GDM1 (cell line): ENCODE data around the gene HHAT.
"Not testable (repeated sequence)": the region's sequence is repeated elsewhere in the genome, so short reads cannot be mapped to it uniquely, and the experiment has no call there.

Source experiments
- DNase-seq: peaks from one replicate; lab custom pipeline; 2025; lab: John Stamatoyannopoulos, UW

The HHAT gene

DNA sequence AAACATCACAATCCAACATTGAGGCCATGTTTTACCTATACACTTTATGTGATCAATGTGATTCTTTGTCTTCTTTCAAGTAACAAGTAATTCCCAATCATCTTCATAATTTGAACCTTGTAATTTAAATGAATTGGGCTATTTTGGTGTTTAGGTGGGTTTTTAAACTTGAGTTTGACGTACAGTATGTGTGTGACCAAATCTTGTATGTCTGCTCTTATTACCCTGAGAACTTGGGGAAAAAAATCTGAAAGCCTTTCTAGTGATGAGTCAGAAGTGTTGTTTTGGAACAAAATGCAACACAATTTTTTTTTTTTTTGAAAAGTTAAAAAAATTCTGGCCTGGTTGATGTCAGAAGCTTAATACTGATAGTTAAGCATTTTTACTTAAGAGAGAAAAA is 68.5 kb downstream of the HHAT start:
- DNase-seq: no peak

DNA sequence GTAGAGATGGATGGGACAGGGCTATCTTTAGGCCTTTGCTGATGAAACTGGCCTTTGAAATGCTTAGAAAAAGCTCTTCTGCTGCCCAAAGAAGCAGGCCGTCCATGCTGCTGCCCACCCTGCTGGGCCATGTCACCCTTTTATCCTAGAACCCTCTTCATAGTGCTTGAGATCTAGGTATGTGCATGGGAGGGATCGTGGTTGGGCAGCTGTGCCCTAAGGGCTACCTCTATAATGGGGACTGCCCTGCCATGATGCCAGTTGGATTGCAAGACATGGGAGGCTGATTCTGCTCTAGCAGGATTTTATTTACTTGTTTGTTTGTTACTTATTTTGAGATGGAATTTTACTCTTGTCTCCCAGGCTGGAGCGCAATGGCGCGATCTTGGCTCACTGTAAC is 69.0 kb downstream of the HHAT start:
- no peak for DNase-seq

- no peak for DNase-seq
Measured at GRCh38 chr1:210398466-210398865, 69.8 kb downstream of the HHAT start.

GRCh38 chr1:210400043-210400840 is 71.5 kb downstream of the HHAT start:
- DNase-seq: peak; percentile 43

GRCh38 chr1:210402560-210402959 is 73.9 kb downstream of the HHAT start:
- no peak for DNase-seq

GRCh38 chr1:210405316-210405715 is 76.6 kb downstream of the HHAT start:
- no peak for DNase-seq

DNA sequence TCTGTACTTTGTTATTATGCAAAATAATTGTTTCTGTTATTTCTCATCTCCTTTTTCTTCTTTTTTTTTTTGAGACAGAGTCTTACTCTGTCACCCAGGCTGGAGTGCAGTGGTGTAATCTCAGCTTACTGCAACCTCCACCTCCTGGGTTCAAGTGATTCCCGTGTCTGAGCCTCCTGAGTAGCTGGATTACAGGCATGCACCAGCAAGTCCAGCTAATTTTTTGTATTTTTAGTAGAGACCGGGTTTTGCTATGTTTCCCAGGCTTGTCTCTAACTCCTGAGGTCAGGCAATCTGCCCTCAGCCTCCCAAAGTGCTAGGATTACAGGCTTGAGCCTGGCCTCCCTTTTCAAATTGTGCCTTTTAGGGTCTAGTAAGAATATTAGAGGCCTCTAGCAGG is 77.6 kb downstream of the HHAT start:
- DNase-seq: not testable (repeated sequence)

GRCh38 chr1:210407207-210407886 is 78.6 kb downstream of the HHAT start:
- DNase-seq: peak; percentile 30

DNA sequence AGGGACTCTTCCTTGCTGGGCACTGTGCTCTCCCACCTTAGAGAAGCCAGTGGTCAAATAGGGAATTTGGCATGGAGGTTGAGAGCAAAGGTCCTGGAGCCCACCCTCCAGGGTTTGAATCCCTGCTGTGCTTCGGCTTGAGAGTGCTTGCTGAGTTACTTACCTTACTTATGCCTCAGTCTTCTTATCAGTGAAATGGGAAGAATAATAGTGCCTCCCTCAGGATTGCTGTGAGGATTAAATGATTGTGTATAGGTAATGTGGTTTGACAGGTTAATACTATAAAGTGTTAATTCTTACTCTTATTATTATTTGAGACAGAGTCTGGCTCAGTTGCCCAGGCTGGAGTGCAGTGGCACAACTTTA is 79.2 kb downstream of the HHAT start:
- no peak for DNase-seq

GRCh38 chr1:210412240-210412639 is 83.5 kb downstream of the HHAT start:
- no peak for DNase-seq

- no peak for DNase-seq
Measured at GRCh38 chr1:210413951-210414350, 85.2 kb downstream of the HHAT start.

GRCh38 chr1:210415846-210416448 is 87.2 kb downstream of the HHAT start:
- DNase-seq: no peak

DNA sequence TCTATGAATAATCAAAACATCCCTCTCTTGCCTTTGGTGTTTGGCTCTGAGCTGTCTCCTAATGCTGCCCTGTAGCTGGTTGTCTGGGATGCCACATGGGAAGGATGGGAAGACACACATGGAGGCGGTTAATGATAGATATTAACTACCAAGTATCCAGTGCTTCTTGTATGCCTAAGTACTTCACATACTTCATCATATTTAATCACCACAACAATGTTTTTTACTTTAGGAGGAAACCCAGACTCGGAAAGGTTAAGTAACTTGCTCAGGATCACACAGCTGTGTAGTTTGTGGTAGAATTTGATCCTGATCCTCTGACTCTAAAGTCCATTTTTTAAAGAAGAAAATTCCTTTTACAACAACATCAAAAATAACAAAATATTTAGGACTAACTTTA is 88.0 kb downstream of the HHAT start:
- DNase-seq: no peak

DNA sequence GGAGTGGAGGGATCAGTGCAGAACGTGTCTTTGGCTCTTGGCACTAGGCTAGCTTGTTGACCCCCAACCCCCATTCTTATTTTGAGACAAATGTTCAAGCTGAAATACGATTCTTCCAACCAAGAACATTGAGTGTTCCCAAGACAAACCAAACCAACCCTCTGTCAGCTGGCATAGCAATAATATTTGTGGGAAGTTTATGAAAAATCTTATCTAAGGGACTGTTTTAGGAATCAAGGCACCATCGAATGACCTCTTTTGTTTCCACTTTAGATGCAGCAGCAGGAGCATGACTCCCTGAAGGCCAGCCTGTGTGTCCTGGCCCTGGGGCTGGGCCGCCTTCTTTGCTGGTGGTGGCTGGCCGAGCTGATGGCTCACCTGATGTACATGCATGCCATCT is 89.2 kb downstream of the HHAT start:
- DNase-seq: no peak

DNA sequence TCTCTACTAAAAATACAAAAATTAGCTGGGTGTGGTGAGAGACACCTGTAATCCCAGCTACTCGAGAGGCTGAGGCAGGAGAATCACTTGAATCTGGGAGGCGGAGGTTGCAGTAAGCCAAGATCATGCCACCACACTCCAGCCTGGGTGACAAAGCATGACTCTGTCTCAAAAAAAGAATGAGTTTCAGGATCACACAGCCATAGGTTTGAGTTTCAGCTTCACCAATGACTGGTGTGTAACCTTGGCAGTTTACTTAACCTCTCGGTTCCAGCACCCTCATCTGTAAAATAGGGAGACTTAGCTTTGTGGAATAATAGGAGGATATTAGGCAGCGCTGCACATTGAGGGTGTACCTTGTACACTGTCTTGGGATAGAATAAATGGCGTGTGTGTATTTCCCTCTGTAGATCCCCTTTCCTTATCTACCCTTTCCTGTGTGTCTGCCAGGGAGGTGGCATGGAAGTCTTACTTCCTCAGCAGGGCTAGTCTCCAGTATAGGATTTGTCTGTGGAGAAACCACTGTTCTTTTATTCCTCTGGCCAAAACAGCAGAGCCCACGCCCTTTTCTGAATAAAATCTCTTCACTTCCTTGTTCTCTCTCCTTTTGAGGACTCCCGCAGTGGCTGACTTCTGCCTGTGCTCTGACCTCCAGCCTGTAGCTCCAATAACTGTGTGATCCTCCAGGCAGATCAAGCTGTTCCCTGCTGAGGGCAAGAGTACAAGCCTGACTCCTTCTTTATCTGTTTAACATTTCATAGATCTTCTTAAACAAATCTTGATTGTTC is 90.4 kb downstream of the HHAT start:
- DNase-seq: no peak

- not testable (repeated sequence) for DNase-seq
Measured at GRCh38 chr1:210426696-210427095, 98.0 kb downstream of the HHAT start.

DNA sequence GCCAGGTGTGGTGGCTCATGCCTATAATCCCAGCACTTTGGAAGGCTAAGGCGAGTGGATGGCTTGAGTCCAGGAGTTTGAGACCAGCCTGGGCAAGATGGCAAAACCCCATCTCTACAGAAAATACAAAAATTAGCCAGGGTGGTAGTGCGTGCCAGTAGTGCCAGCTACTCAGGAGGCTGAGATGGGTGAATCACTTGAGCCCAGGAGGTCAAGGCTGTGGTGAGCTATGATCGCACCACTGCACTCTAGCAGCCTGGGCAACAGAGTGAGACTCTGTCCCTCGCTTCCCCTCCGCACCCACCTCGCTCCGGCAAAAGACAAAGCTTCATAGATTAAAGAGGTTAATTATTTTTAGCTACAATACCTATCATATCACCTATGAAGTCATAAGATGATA is 100.0 kb downstream of the HHAT start:
- DNase-seq: no peak

DNA sequence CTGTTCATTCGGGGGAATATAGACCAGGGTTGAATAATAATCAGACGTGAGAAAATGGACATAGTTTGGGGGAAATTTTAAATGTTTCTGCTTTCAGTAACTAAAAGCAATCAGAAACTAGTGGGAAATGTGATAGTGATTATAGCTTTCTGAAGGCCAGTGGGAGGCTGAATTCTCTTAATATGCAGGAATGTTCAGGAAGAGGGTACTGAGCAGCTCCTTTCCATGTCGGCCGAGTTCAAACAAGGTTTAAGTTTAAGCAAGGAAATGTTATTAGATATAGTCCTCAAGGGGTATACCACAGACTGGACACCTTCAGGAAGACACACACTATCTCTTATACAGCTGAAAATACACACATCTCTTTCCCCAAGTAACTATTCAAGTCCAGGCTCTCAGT is 105.5 kb downstream of the HHAT start:
- DNase-seq: no peak

GRCh38 chr1:210437111-210437510 is 108.4 kb downstream of the HHAT start:
- no peak for DNase-seq

- DNase-seq: no peak
Measured at GRCh38 chr1:210437781-210438180, 109.1 kb downstream of the HHAT start.

DNA sequence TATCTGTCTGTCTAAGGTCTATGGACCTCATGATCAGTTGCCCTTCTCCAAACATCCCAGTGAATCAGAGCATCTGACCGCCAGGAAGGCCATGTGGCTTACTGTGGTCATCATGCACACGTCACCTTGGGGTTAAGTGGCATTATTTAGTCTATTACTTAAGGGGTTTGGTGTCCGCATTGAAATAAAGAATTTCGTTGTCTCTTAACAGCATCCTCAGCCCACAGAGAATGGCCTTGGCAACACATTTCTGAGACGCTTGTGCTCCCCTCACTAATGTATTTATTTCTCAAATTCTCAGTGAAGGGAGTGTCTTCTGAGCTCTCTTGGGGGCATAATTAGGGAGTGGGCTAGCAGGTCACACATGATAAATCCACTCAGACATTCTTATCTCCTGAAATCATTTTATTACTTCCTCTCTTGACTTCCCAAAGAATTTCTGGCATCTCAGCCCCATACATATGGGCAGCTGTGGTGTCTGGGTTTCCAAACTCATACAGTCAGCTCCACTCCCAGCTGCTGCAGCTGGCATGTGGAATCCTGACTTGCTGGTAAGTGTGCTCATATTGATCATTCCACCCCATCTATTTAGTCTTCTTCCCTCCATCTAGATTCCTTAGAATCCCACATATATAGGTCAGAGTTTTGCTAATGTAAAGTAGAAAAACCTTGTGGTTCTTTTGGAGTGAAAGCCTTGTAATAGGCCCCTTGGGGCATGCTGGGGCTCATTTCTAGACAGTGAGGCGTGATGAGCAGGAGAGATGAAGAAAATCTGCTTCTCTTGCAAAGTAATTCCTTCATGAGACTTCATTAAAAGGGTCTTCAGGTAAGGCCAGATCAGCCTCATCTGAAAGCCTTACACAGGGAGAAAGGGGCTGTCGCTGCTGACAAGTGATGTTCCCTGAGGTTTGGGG is 110.5 kb downstream of the HHAT start:
- DNase-seq: no peak
